Measurements from ENCODE around the gene ADAM23.

Gene ADAM23

DNA sequence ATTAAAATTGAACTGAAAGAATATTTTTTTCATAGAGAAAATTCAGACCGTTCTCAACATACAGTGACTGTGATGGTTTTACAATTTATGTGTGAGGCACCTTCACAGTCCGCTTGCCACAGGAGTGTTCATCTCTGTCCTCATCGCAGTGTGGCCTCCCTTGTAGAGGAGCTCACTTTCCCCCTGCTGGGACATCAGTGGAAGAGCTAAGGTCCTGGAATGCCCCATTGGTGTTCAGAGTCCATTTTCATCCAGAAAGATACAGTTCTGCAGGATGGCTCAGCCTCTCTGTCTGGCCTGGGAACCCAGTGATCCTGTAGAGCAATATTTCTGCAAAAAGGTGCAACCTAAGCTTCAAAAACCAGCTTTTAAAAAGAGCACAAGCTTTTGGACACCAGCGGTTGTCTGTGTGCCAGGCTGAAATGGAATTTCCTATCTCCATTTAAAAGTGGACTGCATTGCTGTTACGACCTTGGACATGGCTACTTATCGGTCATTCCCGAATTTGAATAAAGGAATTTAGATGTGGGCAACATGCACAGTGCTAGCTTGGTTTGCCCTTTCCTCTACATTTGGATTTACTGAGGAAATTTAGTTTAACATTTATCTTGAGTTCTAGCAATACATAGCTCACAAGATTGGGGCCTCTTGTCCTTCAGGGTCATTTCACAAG, 172.2 kb downstream of the ADAM23 start:
- Histone ChIP-seq H3K4me1 (ENCODE audit: control insufficient read depth in 1 of 2, insufficient read depth in 1 of 2, low read depth in 1 of 2, low read length in 1 of 2) (no peaks in the 10 kb centered on the region), H3K9me3 (no peaks in the 10 kb centered on the region), H3K36me3 (no peaks in the 10 kb centered on the region), H3K27me3 (no peaks in the 10 kb centered on the region), H3K27ac (no peak overlapping the region), H3K4me3 (ENCODE audit: low read depth in 1 of 2, low read length in 1 of 2) (no peak overlapping the region)
- TF ChIP-seq, protein P1, sequence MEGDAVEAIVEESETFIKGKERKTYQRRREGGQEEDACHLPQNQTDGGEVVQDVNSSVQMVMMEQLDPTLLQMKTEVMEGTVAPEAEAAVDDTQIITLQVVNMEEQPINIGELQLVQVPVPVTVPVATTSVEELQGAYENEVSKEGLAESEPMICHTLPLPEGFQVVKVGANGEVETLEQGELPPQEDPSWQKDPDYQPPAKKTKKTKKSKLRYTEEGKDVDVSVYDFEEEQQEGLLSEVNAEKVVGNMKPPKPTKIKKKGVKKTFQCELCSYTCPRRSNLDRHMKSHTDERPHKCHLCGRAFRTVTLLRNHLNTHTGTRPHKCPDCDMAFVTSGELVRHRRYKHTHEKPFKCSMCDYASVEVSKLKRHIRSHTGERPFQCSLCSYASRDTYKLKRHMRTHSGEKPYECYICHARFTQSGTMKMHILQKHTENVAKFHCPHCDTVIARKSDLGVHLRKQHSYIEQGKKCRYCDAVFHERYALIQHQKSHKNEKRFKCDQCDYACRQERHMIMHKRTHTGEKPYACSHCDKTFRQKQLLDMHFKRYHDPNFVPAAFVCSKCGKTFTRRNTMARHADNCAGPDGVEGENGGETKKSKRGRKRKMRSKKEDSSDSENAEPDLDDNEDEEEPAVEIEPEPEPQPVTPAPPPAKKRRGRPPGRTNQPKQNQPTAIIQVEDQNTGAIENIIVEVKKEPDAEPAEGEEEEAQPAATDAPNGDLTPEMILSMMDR (IDR thresholded peaks at IDR 0.05) = no peak

DNA sequence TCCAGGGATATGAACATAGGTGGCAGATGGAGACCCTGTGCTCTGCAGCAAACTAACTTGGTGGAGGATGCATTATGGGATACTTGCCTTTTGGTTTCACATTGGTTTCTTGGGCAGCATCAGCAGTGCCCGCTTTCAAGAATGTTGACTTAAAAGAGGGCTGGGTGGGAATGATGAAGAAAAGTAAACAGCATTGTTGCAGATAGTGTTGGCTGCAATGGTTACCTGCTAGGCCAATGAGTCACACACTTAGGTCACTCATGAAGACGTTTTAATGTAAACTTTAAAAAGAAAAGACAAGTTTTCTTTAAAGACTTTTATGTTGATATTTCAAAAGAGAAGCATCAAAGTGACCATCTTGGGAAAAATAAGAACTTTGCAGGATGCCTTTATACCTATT, 172.8 kb downstream of the ADAM23 start:
- H3K9me3 ChIP-seq = no peaks in the 10 kb centered on the region
- no peak overlapping the region for H3K4me3 ChIP-seq (ENCODE audit: low read depth in 1 of 2, low read length in 1 of 2)
- H3K36me3 ChIP-seq = no peaks in the 10 kb centered on the region
- no peaks in the 10 kb centered on the region for H3K27me3 ChIP-seq
- H3K4me1 ChIP-seq (ENCODE audit: control insufficient read depth in 1 of 2, insufficient read depth in 1 of 2, low read depth in 1 of 2, low read length in 1 of 2) = no peaks in the 10 kb centered on the region
- H3K27ac ChIP-seq = no peak overlapping the region
- TF ChIP-seq, protein P1 (IDR thresholded peaks at IDR 0.05) = no peak

DNA sequence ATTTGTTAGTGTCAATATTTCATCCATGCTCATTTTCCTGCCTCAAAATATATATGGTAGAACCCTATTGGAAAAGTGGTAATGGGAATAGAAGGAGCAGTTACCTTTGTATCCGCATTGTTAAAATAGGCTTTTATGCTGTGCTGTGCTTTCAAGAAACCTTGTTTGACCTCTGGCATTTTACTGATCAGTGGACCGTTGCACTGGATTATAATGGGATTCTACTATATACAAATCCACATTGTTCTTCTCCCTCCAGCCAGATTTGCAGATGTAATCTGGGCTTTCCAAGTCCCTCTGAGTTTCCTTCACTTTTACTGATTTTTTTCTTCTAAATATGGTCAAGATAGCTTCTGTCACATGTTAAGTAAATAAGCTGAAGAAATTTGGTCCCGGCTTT, 175.7 kb downstream of the ADAM23 start:
- Histone ChIP-seq H3K27me3 (no peaks in the 10 kb centered on the region), H3K4me3 (ENCODE audit: low read depth in 1 of 2, low read length in 1 of 2) (no peak overlapping the region), H3K4me1 (ENCODE audit: control insufficient read depth in 1 of 2, insufficient read depth in 1 of 2, low read depth in 1 of 2, low read length in 1 of 2) (no peaks in the 10 kb centered on the region), H3K9me3 (no peaks in the 10 kb centered on the region), H3K27ac (no peak overlapping the region), H3K36me3 (no peaks in the 10 kb centered on the region)
- TF ChIP-seq, protein P1 (IDR thresholded peaks at IDR 0.05) = no peak

DNA sequence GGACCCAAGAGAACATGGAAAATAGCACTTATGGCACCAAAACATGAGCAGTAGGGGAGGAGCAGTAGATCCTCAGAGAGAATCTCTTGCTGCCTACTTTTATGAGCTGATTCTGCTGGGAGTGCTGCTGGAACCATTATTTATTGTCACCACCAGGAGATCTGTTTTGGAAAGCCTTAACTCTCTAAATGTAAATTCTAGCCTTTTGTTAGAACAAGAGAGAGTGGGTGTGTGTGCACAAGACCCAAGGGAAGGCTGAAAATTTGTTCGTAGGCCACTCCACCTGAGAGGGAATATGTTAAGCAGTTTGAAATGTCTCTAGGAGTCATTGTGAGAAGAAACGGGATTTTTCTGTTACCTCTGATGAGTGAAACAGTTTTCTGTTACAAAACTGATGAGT, 182.8 kb downstream of the ADAM23 start:
- Histone ChIP-seq H3K36me3 (no peaks in the 10 kb centered on the region), H3K4me1 (ENCODE audit: control insufficient read depth in 1 of 2, insufficient read depth in 1 of 2, low read depth in 1 of 2, low read length in 1 of 2) (no peaks in the 10 kb centered on the region), H3K4me3 (ENCODE audit: low read depth in 1 of 2, low read length in 1 of 2) (no peak overlapping the region), H3K27me3 (no peaks in the 10 kb centered on the region), H3K9me3 (no peaks in the 10 kb centered on the region), H3K27ac (no peak overlapping the region)
- TF ChIP-seq, protein P1 (IDR thresholded peaks at IDR 0.05) = no peak

DNA sequence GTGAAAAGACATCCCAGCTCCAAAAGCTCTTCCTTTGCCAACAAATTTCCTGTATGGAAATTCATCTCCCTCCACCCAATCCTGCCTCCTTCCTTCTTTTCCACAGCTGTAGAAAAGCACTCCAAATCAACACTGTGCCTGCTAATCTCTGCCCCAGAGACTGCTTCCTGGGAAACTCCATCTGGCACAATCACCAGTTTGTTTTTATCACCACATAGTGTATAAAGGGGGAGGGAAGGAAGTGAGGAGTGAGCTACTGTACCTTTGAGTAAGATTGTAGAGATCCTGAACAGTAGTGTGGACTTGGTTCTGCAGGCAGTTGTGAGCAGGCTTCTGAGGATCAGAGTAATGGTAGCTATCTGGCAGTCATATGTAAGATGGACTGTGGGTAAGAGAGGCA, 184.3 kb downstream of the ADAM23 start:
- Histone ChIP-seq H3K27me3 (no peaks in the 10 kb centered on the region), H3K27ac (no peak overlapping the region), H3K4me3 (ENCODE audit: low read depth in 1 of 2, low read length in 1 of 2) (no peak overlapping the region), H3K4me1 (ENCODE audit: control insufficient read depth in 1 of 2, insufficient read depth in 1 of 2, low read depth in 1 of 2, low read length in 1 of 2) (no peaks in the 10 kb centered on the region), H3K36me3 (no peaks in the 10 kb centered on the region), H3K9me3 (no peaks in the 10 kb centered on the region)
- TF ChIP-seq, protein P1 (IDR thresholded peaks at IDR 0.05) = no peak

All from neutrophil (primary cell).